Muscle of leg (tissue), 11 donors: ENCODE results near the gene TBCB. TPM values are rescaled to one million over a fixed set of nuclear protein-coding genes. Genes with fewer than 3 reads are reported as not detected.
"Not testable (repeated sequence)": the region's sequence is repeated elsewhere in the genome, so short reads cannot be mapped to it uniquely, and the experiment has no call there.

Experiments
- DNase-seq: peaks from one replicate; pipeline ENCODE4 v3.0.0; 2013
- H3K27ac ChIP-seq: one replicate; pipeline ENCODE4 v1.5.1; 2013; ENCODE audit warnings: mild to moderate bottlenecking, low read length, control low read depth
- H3K27me3 ChIP-seq: one replicate; pipeline ENCODE4 v1.6.1; 2013; ENCODE audit warnings: low read length; ENCODE audit not compliant: control insufficient read depth, insufficient read depth
- H3K36me3 ChIP-seq: one replicate; pipeline ENCODE4 v1.6.1; 2013; ENCODE audit warnings: low read length; ENCODE audit not compliant: control insufficient read depth, insufficient read depth
- H3K4me1 ChIP-seq: one replicate; pipeline ENCODE4 v1.6.1; 2013; ENCODE audit warnings: low read length; ENCODE audit not compliant: control insufficient read depth, insufficient read depth
- H3K4me3 ChIP-seq: one replicate; pipeline ENCODE4 v1.5.1; 2013; ENCODE audit warnings: low read length, control low read depth
- H3K9me3 ChIP-seq: replicated peaks from 2 replicates; pipeline ENCODE4 v1.6.1; 2013; ENCODE audit warnings: low read depth, low read length; ENCODE audit not compliant: control insufficient read depth
- WGBS: methylation state at CpG from one replicate; pipeline ENCODE4 v1.1.5; 2013; ENCODE audit warnings: missing lambda C conversion rate; ENCODE audit not compliant: insufficient coverage; 5-methylcytosine and 5-hydroxymethylcytosine counted together
- polyA plus RNA-seq, 8 donors: library from polyadenylated mRNA; unstranded; fragments of 120-200 nt; gene quantifications; one replicate each; pipeline versions ENCODE4 v1.2.1 to v1.2.3, GENCODE V29; 2013; ENCODE audit warnings: inconsistent platforms in 1 of 8, low replicate concordance in 1 of 8; ENCODE audit not compliant: insufficient read length in 8 of 8, insufficient read depth in 1 of 8
- total RNA-seq: library from RNA; stranded (reverse); fragments of 120-200 nt; gene quantifications from one replicate; pipeline ENCODE4 v1.2.4, GENCODE V29; 2013

The TBCB gene
- total and polyA plus RNA-seq, 9 donors, result 86.5 to 129 (median 91.2) TPM

DNA sequence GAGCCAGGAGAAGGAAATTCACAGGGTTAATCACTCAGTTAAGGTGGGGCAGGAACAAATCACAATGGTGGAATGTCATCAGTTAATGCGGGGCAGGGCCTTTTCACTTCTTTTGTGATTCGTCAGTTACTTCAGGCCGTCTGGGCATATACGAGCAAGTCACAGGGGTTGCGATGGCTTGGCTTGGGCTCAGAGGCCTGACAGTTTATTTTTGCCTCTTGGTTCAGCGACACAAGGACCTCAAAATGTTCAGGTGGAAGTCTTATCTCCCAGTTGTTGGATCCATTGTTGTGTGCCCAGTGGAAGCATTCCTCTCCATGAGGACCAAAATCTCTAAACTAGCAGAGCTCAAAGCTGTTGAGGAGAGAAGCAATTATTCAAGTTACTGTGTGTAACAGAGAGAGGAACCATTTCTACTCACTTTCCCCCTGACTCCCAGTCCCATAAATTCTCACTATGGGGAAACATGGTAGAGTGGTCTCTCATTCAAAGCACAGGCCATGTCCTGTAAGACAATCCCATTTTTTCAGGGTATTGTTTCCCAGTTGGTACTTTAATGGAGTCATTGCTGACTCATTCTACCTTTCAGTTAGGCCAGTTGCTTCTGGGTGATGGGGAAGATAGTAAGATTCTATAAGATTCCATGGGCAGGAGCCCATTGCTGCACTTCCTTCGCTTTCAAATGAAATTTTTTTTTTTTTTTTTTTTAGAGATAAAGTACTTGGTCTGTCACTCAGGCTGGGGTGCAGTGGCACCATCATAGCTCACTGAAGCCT lies 45.7 kb downstream of the TBCB start:
- Histone ChIP-seq H3K27me3 (no peaks in the 10 kb centered on the region), H3K27ac (no peak overlapping the region), H3K36me3 (peaks cover 8% of the 10 kb centered on the region), H3K4me1 (no peaks in the 10 kb centered on the region), H3K9me3 (no peaks in the 10 kb centered on the region), H3K4me3 (no peak overlapping the region)
- 69% methylated on average over 6 of the region's 7 CpGs for WGBS
- no peak for DNase-seq

DNA sequence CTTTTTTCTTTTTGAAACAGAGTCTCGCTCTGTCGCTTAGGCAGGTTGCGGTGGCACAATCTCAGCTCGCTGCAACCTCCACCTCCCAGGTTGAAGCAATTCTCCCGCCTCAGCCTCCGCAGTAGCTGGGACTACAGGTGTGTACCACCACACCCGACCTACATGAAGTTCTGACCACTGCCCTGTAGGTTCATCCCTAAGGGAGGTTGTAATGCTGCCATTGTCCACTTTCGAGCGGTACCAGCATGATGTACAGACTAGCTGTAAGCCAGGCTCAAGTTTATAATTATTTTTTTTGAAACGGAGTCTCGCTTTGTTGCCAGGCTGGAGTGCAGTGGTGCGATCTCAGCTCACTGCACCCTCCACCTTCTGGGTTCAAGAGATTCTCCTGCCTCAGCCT lies 48.5 kb downstream of the TBCB start:
- Histone ChIP-seq H3K27me3 (no peaks in the 10 kb centered on the region), H3K4me1 (peaks cover under 1% of the 10 kb centered on the region), H3K9me3 (no peaks in the 10 kb centered on the region), H3K4me3 (no peak overlapping the region), H3K36me3 (peaks cover 8% of the 10 kb centered on the region), H3K27ac (no peak overlapping the region)
- WGBS, result 99% methylated on average over 12 of the region's 12 CpGs
- no peak for DNase-seq

DNA sequence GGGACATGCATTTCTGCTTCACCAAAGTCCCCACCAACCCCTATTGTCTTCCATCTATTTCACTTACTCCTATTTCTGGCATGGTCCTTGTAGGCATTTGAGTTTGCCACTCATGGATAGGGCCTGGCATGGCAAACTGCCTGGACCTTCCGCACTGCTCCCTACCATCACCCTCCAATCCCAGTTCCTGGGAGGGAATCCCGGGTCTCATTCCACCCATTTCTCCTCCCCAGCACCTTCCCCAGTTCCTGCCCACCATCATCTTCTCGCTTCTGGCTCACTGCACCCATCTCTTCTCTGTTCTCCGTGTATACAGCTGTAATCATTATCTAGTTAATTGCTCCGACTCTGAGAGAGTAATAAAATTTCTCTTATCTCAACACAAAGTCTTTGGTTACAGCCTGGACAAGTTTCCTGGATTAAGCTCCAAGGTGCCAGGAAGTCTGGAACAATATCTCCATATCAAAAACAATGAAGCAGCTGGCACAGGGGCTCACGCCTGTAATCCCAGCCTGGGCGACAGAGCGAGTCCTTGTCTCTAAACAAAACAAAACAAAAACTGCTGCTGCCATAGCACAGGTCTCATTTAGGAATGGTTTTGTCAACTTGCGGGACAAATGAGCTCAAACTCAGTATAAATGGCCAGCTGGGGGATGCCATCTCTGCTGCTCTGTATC lies 54.0 kb downstream of the TBCB start:
- H3K4me3 ChIP-seq, result no peak overlapping the region
- peak overlapping the region; percentile 74 for H3K27ac ChIP-seq
- peaks cover 15% of the 10 kb centered on the region for H3K4me1 ChIP-seq
- peak; percentile 46 for DNase-seq
- no peaks in the 10 kb centered on the region for H3K27me3 ChIP-seq
- no peaks in the 10 kb centered on the region for H3K36me3 ChIP-seq
- no peaks in the 10 kb centered on the region for H3K9me3 ChIP-seq
- 52% methylated on average over 7 of the region's 9 CpGs for WGBS

DNA sequence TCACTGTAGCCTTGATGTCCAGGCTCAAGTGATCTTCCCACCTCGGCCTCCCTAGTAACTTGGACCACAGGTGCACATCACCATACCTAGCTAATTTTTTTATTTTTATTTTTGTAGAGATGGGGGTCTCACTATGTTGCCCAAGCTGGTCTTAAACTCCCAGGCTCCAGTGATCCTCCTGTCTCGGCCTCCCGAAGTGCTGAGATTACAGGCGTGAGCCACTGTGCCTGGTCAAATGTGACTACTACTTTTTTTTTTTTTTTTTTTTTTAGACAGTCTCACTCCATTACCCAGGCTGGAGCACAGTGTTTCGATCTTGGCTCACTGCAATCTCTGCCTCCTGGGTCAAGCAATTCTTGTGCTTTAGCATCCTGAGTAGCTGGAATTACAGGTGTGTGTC lies 57.6 kb downstream of the TBCB start:
- H3K36me3 ChIP-seq, result no peaks in the 10 kb centered on the region
- 100% methylated on average over 3 of the region's 5 CpGs for WGBS
- H3K9me3 ChIP-seq, result no peaks in the 10 kb centered on the region
- DNase-seq, result no peak
- no peak overlapping the region for H3K27ac ChIP-seq
- H3K27me3 ChIP-seq, result no peaks in the 10 kb centered on the region
- H3K4me1 ChIP-seq, result peaks cover 15% of the 10 kb centered on the region
- H3K4me3 ChIP-seq, result no peak overlapping the region

DNA sequence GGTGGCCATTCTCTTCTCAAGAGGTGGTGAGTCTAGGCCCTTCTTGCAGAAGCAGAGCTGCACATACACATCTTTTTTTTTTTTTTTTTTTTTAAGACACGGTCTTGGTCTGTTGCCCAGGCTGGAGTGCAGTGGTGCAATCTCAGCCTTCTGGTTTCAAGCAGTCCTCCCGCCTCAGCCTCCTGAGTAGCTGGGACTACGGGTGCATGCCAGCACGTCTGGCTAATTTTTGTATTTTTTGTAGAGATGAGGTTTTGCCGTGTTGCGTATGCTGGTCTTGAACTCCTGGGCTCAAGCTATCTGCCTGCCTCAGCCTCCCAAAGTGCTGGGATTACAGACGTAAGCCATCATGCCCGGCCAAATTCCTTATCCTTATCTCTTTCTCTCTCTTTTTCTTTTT lies 58.6 kb downstream of the TBCB start:
- DNase-seq, H3K36me3 ChIP-seq, H3K4me3 ChIP-seq, H3K9me3 ChIP-seq, H3K27me3 ChIP-seq, H3K27ac ChIP-seq: not testable (repeated sequence)
- H3K4me1 ChIP-seq, result peaks cover 14% of the 10 kb centered on the region
- 79% methylated on average over 4 of the region's 8 CpGs for WGBS

Other genes starting within 250 kb of the TBCB start
- gene APLP1, start 246.9 kb upstream of the TBCB start, total RNA-seq, result 4.7 TPM
- gene APLP1, start 246.9 kb upstream of the TBCB start, polyA plus RNA-seq, result 10 to 100 TPM in 3 of 8 donors, 1 to 10 TPM in 5; 4.6 to 10.7 (median 7.5) TPM
- 1.8 TPM for gene NFKBID, start 214.9 kb upstream of the TBCB start, total RNA-seq
- 1 to 10 TPM in 6 of 8 donors, under 1 TPM in 2; 0.85 to 3.3 (median 1.6) TPM for gene NFKBID, start 214.9 kb upstream of the TBCB start, polyA plus RNA-seq
- 4.0 TPM for gene HCST, start 212.9 kb upstream of the TBCB start, total RNA-seq
- gene HCST, start 212.9 kb upstream of the TBCB start, polyA plus RNA-seq, result 1 to 10 TPM; 3.5 to 7.8 (median 5.6) TPM
- gene TYROBP, start 207.2 kb upstream of the TBCB start, total RNA-seq, result 18.0 TPM
- 10 to 100 TPM; 16.5 to 22.5 (median 18.9) TPM for gene TYROBP, start 207.2 kb upstream of the TBCB start, polyA plus RNA-seq
- 1.8 TPM for gene LRFN3, start 179.1 kb upstream of the TBCB start, total RNA-seq
- 10 to 100 TPM in 3 of 8 donors, 1 to 10 TPM in 5; 6.3 to 13.9 (median 9.3) TPM for gene LRFN3, start 179.1 kb upstream of the TBCB start, polyA plus RNA-seq
- gene SDHAF1, start 120.3 kb upstream of the TBCB start, total RNA-seq, result 18.7 TPM
- gene SDHAF1, start 120.3 kb upstream of the TBCB start, polyA plus RNA-seq, result 10 to 100 TPM; 10.9 to 14.8 (median 12.9) TPM
- 0.18 TPM for gene SYNE4, start 106.7 kb upstream of the TBCB start, total RNA-seq
- gene SYNE4, start 106.7 kb upstream of the TBCB start, polyA plus RNA-seq, result 1 to 10 TPM in 1 of 8 donors, under 1 TPM in 7; 0.11 to 1.2 (median 0.41) TPM
- 8.3 TPM for gene ALKBH6, start 101.3 kb upstream of the TBCB start, total RNA-seq
- 10 to 100 TPM in 4 of 8 donors, 1 to 10 TPM in 4; 7.8 to 12.1 (median 9.9) TPM for gene ALKBH6, start 101.3 kb upstream of the TBCB start, polyA plus RNA-seq
- 2.9 TPM for gene CLIP3, start 82.6 kb upstream of the TBCB start, total RNA-seq
- 10 to 100 TPM; 12.2 to 27.6 (median 18.9) TPM for gene CLIP3, start 82.6 kb upstream of the TBCB start, polyA plus RNA-seq
- 4.9 TPM for gene THAP8, start 61.2 kb upstream of the TBCB start, total RNA-seq
- 10 to 100 TPM in 1 of 8 donors, 1 to 10 TPM in 7; 7.9 to 11.3 (median 9.0) TPM for gene THAP8, start 61.2 kb upstream of the TBCB start, polyA plus RNA-seq
- gene WDR62, start 60.6 kb upstream of the TBCB start, total RNA-seq, result 2.1 TPM
- 1 to 10 TPM; 3.2 to 4.6 (median 3.6) TPM for gene WDR62, start 60.6 kb upstream of the TBCB start, polyA plus RNA-seq
- not detected for gene OVOL3, start 4.3 kb upstream of the TBCB start, total RNA-seq
- under 1 TPM in 1 of 8 donors, not detected in 7; 0.18 TPM for gene OVOL3, start 4.3 kb upstream of the TBCB start, polyA plus RNA-seq
- 70.2 TPM for gene POLR2I, start 593 bp upstream of the TBCB start, total RNA-seq
- gene POLR2I, start 593 bp upstream of the TBCB start, polyA plus RNA-seq, result 10 to 100 TPM; 37.1 to 51.5 (median 45.2) TPM
- gene CAPNS1, start 24.6 kb downstream of the TBCB start, total RNA-seq, result 342 TPM
- 100 to 1,000 TPM; 492 to 602 (median 554) TPM for gene CAPNS1, start 24.6 kb downstream of the TBCB start, polyA plus RNA-seq
- 185 TPM for gene COX7A1, start 37.0 kb downstream of the TBCB start, total RNA-seq
- 100 to 1,000 TPM; 215 to 391 (median 264) TPM for gene COX7A1, start 37.0 kb downstream of the TBCB start, polyA plus RNA-seq
- 8.8 TPM for gene ZNF565, start 99.2 kb downstream of the TBCB start, total RNA-seq
- 1 to 10 TPM; 4.1 to 7.4 (median 5.7) TPM for gene ZNF565, start 99.2 kb downstream of the TBCB start, polyA plus RNA-seq
- 82.0 TPM for gene ZNF146, start 99.6 kb downstream of the TBCB start, total RNA-seq
- gene ZNF146, start 99.6 kb downstream of the TBCB start, polyA plus RNA-seq, result 10 to 100 TPM; 49.7 to 82.3 (median 63.5) TPM